SK-N-SH (cell line): ENCODE measurements around the gene SRBD1. TPM values are rescaled to one million over a fixed set of nuclear protein-coding genes. Genes with fewer than 3 reads are reported as not detected.

ENCODE experiments used
- CTCF ChIA-PET: fragments of 300-600, 350-600 bp; formaldehyde crosslinking; extraction: SDS; loops from one replicate; lab custom pipeline; 2021; lab: Yijun Ruan, JAX
- POLR2A ChIA-PET: fragments of 350-600 bp; sonication (Branson Sonifier 250); formaldehyde crosslinking; extraction: SDS; loops from one replicate; lab custom pipeline; 2020; ENCODE audit warnings: antibody characterized with exemption, inconsistent platforms; lab: Yijun Ruan, JAX
- DNase-seq: peaks from one replicate; pipeline ENCODE4 v3.0.0; 2012
- H2AFZ ChIP-seq: fragments of 200-600 bp; sonication (generic); 2 replicates; pipeline ENCODE4 v1.8.1; 2016; ENCODE audit warnings: antibody characterized with exemption, mild to moderate bottlenecking, low read depth
- H3F3A ChIP-seq: fragments of 200-600 bp; sonication (generic); replicated peaks from 2 replicates; pipeline ENCODE3; 2016; ENCODE audit warnings: antibody characterized with exemption, mild to moderate bottlenecking; ENCODE audit not compliant: insufficient read depth
- H3K27ac ChIP-seq, 2 experiments: fragments of 200-500 bp in 1 of 2; fragments of 200-600 bp in 1 of 2; sonication (Bioruptor generic) in 1 of 2; sonication (generic), shearing (Covaris generic) in 1 of 2; 2 replicates each; pipeline versions ENCODE4 v1.5.1 to v1.6.1; 2014 to 2016; ENCODE audit warnings: low read depth in 2 of 2, inconsistent platforms in 1 of 2, low read length in 1 of 2, mild to moderate bottlenecking in 1 of 2, mixed read lengths in 1 of 2
- H3K27me3 ChIP-seq: fragments of 200-600 bp; sonication (generic), shearing (Covaris generic); 2 replicates; pipeline ENCODE4 v1.6.1; 2016; ENCODE audit warnings: mixed run types; ENCODE audit not compliant: insufficient read depth
- H3K36me3 ChIP-seq, 2 experiments: fragments of 200-500 bp in 1 of 2; fragments of 200-600 bp in 1 of 2; sonication (Bioruptor generic) in 1 of 2; sonication (generic) in 1 of 2; replicated peaks in 1 of 2; 2 replicates each; pipeline versions ENCODE3 to v1.5.1; 2014 to 2016; ENCODE audit warnings: low read length in 1 of 2, mild to moderate bottlenecking in 1 of 2; ENCODE audit not compliant: insufficient read depth in 2 of 2, control insufficient read depth in 1 of 2
- H3K4me1 ChIP-seq, 2 experiments: fragments of 200-500 bp in 1 of 2; fragments of 200-600 bp in 1 of 2; sonication (Bioruptor generic) in 1 of 2; sonication (generic), shearing (Covaris generic) in 1 of 2; 2 replicates each; pipeline versions ENCODE4 v1.5.1 to v1.6.1; 2014 to 2016; ENCODE audit warnings: low read depth in 1 of 2, low read length in 1 of 2, mixed run types in 1 of 2; ENCODE audit not compliant: insufficient read depth in 2 of 2, control insufficient read depth in 1 of 2
- H3K4me2 ChIP-seq: fragments of 200-600 bp; sonication (generic), shearing (Covaris generic); 2 replicates; pipeline ENCODE4 v1.6.1; 2017; ENCODE audit warnings: mixed run types
- H3K4me3 ChIP-seq, 2 experiments: fragments of 200-500 bp in 1 of 2; fragments of 200-600 bp in 1 of 2; sonication (Bioruptor generic) in 1 of 2; sonication (generic), shearing (Covaris generic) in 1 of 2; 2 replicates each; pipeline versions ENCODE4 v1.5.1 to v1.8.1; 2014 to 2016; ENCODE audit warnings: low read depth in 2 of 2, inconsistent platforms in 1 of 2, low read length in 1 of 2, mild to moderate bottlenecking in 1 of 2, mixed read lengths in 1 of 2, moderate library complexity in 1 of 2
- H3K79me2 ChIP-seq: fragments of 200-600 bp; sonication (generic); 2 replicates; pipeline ENCODE4 v1.8.1; 2017; ENCODE audit warnings: mild to moderate bottlenecking; ENCODE audit not compliant: insufficient read depth
- H3K9ac ChIP-seq: fragments of 200-600 bp; sonication (generic); 2 replicates; pipeline ENCODE4 v1.6.1; 2017; ENCODE audit warnings: mixed run types
- H3K9me2 ChIP-seq: fragments of 200-600 bp; sonication (generic); 2 replicates; pipeline ENCODE4 v1.6.1; 2017; ENCODE audit warnings: mixed run types
- H3K9me3 ChIP-seq: fragments of 200-600 bp; sonication (generic); 2 replicates; pipeline ENCODE4 v1.6.1; 2017; ENCODE audit warnings: mixed run types, mild to moderate bottlenecking, moderate library complexity
- H4K20me1 ChIP-seq: fragments of 200-600 bp; sonication (generic); 2 replicates; pipeline ENCODE4 v1.6.1; 2017; ENCODE audit warnings: mild to moderate bottlenecking, mixed run types; ENCODE audit not compliant: insufficient read depth
- CHD2 ChIP-seq: fragments of 150-350 bp; IDR thresholded peaks from 2 replicates; pipeline ENCODE4 v1.6.1; 2018; ENCODE audit warnings: low read length; ENCODE audit not compliant: partially characterized antibody
- CTCF ChIP-seq: fragments of 200-600 bp; sonication (generic); IDR thresholded peaks from 2 replicates; pipeline ENCODE4 v1.6.1; 2017; ENCODE audit warnings: antibody characterized with exemption, mild to moderate bottlenecking, moderate library complexity
- EP300 ChIP-seq, 2 experiments: IDR thresholded peaks; 2 replicates each; pipeline versions ENCODE4 v1.4.0 to v1.6.1; 2012; ENCODE audit warnings: borderline replicate concordance in 1 of 2, low read depth in 1 of 2, low read length in 1 of 2
- FOSL2 ChIP-seq: IDR thresholded peaks from 2 replicates; pipeline ENCODE4 v1.4.0; 2012; ENCODE audit warnings: low read depth, mild to moderate bottlenecking, moderate library complexity, borderline replicate concordance
- FOXJ3 ChIP-seq: sonication (generic); formaldehyde crosslinking; IDR thresholded peaks from 2 replicates; pipeline ENCODE4 v1.5.1; 2020; ENCODE audit warnings: mild to moderate bottlenecking, missing genetic modification reagents
- MXI1 ChIP-seq: IDR thresholded peaks from 2 replicates; pipeline ENCODE4 v1.6.1; 2012; ENCODE audit warnings: mild to moderate bottlenecking, low read depth, low read length, improper control_type of control experiment
- NFIC ChIP-seq: IDR thresholded peaks from 2 replicates; pipeline ENCODE4 v1.4.0; 2012; ENCODE audit warnings: borderline replicate concordance
- RAD21 ChIP-seq: IDR thresholded peaks from 2 replicates; pipeline ENCODE4 v1.6.1; 2012; ENCODE audit warnings: mild to moderate bottlenecking, low read length
- RCOR1 ChIP-seq: fragments of 150-350 bp; IDR thresholded peaks from 2 replicates; pipeline ENCODE4 v1.6.1; 2017; ENCODE audit warnings: antibody characterized with exemption, low read length
- RFX5 ChIP-seq: IDR thresholded peaks from 2 replicates; pipeline ENCODE4 v1.6.1; 2012; ENCODE audit warnings: mild to moderate bottlenecking, improper control_type of control experiment, low read length
- RXRA ChIP-seq: IDR thresholded peaks from 2 replicates; pipeline ENCODE4 v1.4.0; 2012; ENCODE audit warnings: low read depth, mild to moderate bottlenecking, borderline replicate concordance
- TCF12 ChIP-seq: IDR thresholded peaks from 2 replicates; pipeline ENCODE4 v1.4.0; 2012
- YY1 ChIP-seq: IDR thresholded peaks from 2 replicates; pipeline ENCODE4 v1.4.0; 2012; ENCODE audit warnings: low read depth, mild to moderate bottlenecking
- WGBS: methylation state at CpG from one replicate; pipeline ENCODE4 v1.1.6; 2017; ENCODE audit warnings: low lambda C conversion rate; 5-methylcytosine and 5-hydroxymethylcytosine counted together
- polyA plus RNA-seq, 3 experiments: library from polyadenylated mRNA; depleted of rRNA; stranded (reverse); fragments of >200 nt; gene quantifications; 2 replicates each; pipeline ENCODE4 v1.2.3, GENCODE V29; 2012
- TF ChIP-seq, protein P1 (sequence below): fragments of 150-350 bp; IDR thresholded peaks from 2 replicates; pipeline ENCODE4 v1.6.1; 2016; ENCODE audit warnings: mild to moderate bottlenecking, low read depth, low read length
- TF ChIP-seq, protein P2 (sequence below): IDR thresholded peaks from 2 replicates; pipeline ENCODE4 v1.6.1; 2012; ENCODE audit warnings: mild to moderate bottlenecking, low read depth, low read length, moderate library complexity
- TF ChIP-seq, protein P3 (sequence below): IDR thresholded peaks from 2 replicates; pipeline ENCODE4; 2012

The SRBD1 gene
- polyA plus RNA-seq, 1 of the 3 experiments (the other 2 are of a cell fraction) = 3.2 TPM

DNA sequence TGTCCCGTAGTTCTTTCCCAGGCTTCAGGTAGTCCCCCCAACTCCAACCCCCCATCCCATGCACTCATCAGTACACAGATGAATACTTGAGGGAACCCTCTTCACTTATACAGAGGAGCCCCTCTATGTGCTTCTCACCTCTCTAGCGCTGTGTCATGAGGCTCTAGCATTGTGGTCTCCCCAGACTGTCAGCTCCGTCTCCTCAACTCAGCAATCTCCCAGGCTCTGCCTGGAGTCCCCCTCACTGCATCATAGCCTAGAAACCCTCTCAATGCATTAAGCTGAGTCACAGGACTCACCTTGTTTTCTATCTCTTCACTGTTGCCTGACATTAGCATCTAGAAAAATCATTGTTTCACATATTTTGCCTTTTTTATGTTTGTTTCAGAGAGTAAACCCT is 20.3 kb upstream of the SRBD1 start:
- Histone ChIP-seq H3K79me2 (no peaks in the 10 kb centered on the region), H3K9me3 (no peaks in the 10 kb centered on the region), H3K9ac (no peak overlapping the region), H3K4me2 (no peak overlapping the region), H4K20me1 (no peaks in the 10 kb centered on the region), H3K36me3 (no peaks in the 10 kb centered on the region), H3K27me3 (peaks cover 17% of the 10 kb centered on the region; the same call in 1 of the 2 replicates), H3K4me3 (no peak overlapping the region), H3K27ac (no peak overlapping the region), H2AFZ (no peak overlapping the region), H3F3A (no peaks in the 10 kb centered on the region), H3K9me2 (no peaks in the 10 kb centered on the region), H3K4me1 (no peaks in the 10 kb centered on the region)
- DNase-seq = no peak
- no peak for TF ChIP-seq RCOR1
- TF ChIP-seq YY1 = no peak
- no peak for TF ChIP-seq TCF12
- TF ChIP-seq, protein P1, sequence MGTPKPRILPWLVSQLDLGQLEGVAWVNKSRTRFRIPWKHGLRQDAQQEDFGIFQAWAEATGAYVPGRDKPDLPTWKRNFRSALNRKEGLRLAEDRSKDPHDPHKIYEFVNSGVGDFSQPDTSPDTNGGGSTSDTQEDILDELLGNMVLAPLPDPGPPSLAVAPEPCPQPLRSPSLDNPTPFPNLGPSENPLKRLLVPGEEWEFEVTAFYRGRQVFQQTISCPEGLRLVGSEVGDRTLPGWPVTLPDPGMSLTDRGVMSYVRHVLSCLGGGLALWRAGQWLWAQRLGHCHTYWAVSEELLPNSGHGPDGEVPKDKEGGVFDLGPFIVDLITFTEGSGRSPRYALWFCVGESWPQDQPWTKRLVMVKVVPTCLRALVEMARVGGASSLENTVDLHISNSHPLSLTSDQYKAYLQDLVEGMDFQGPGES = no peak
- TF ChIP-seq MXI1 = no peak
- TF ChIP-seq RAD21 = no peak
- no peak for TF ChIP-seq FOSL2
- no peak for TF ChIP-seq CTCF
- no peak for TF ChIP-seq FOXJ3
- TF ChIP-seq, protein P2, sequence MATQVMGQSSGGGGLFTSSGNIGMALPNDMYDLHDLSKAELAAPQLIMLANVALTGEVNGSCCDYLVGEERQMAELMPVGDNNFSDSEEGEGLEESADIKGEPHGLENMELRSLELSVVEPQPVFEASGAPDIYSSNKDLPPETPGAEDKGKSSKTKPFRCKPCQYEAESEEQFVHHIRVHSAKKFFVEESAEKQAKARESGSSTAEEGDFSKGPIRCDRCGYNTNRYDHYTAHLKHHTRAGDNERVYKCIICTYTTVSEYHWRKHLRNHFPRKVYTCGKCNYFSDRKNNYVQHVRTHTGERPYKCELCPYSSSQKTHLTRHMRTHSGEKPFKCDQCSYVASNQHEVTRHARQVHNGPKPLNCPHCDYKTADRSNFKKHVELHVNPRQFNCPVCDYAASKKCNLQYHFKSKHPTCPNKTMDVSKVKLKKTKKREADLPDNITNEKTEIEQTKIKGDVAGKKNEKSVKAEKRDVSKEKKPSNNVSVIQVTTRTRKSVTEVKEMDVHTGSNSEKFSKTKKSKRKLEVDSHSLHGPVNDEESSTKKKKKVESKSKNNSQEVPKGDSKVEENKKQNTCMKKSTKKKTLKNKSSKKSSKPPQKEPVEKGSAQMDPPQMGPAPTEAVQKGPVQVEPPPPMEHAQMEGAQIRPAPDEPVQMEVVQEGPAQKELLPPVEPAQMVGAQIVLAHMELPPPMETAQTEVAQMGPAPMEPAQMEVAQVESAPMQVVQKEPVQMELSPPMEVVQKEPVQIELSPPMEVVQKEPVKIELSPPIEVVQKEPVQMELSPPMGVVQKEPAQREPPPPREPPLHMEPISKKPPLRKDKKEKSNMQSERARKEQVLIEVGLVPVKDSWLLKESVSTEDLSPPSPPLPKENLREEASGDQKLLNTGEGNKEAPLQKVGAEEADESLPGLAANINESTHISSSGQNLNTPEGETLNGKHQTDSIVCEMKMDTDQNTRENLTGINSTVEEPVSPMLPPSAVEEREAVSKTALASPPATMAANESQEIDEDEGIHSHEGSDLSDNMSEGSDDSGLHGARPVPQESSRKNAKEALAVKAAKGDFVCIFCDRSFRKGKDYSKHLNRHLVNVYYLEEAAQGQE = no peak
- TF ChIP-seq CHD2 = no peak
- TF ChIP-seq, protein P3, sequence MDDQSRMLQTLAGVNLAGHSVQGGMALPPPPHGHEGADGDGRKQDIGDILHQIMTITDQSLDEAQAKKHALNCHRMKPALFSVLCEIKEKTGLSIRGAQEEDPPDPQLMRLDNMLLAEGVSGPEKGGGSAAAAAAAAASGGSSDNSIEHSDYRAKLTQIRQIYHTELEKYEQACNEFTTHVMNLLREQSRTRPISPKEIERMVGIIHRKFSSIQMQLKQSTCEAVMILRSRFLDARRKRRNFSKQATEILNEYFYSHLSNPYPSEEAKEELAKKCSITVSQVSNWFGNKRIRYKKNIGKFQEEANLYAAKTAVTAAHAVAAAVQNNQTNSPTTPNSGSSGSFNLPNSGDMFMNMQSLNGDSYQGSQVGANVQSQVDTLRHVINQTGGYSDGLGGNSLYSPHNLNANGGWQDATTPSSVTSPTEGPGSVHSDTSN = no peak
- TF ChIP-seq EP300 (IDR thresholded peaks at IDR 0.05; ENCODE audit: borderline replicate concordance in 1 of 2, low read depth in 1 of 2, low read length in 1 of 2) = no peak
- no peak for TF ChIP-seq RFX5
- TF ChIP-seq RXRA = no peak
- no peak for TF ChIP-seq NFIC
- ChIA-PET CTCF (interaction anchor here (1.5 kb wide), 1 partner anchor 23 kb away, joined by 4 read pairs; no protein-coding TSS in a partner anchor), POLR2A (no interaction called here)
- WGBS = 80% methylated on average over 3 of the region's 3 CpGs
